ENCODE measurements around the gene TYMP.

GRCh38 chr22:50556703-50557102 lies 26.9 kb upstream of the TYMP start:
- TF ChIP-seq CTCF (IDR thresholded peaks at IDR 0.05) (no peak), POLR2A (IDR thresholded peaks at IDR 0.05) (no peak)

Data from testis (tissue), 2 donors.